ENCODE measurements around the gene CXCL17. TPM values are rescaled to one million over a fixed set of nuclear protein-coding genes. Genes with fewer than 3 reads are reported as not detected.

The CXCL17 gene
- total and polyA plus RNA-seq, 7 experiments from 2014 or later = 0.30 TPM; not detected in 6

GRCh38 chr19:42401365-42402303 lies 41.1 kb downstream of the CXCL17 start:
- Histone ChIP-seq H3K36me3 (ENCODE audit: control insufficient read depth in 2 of 3, insufficient read depth in 3 of 3, low read length in 3 of 3) (peaks cover 0 to 13% (median 0%) of the 10 kb centered on the region in 3 experiments), H3K4me3 (ENCODE audit: low read length) (peak overlapping the region; percentile 62), H3K27me3 (ENCODE audit: control insufficient read depth in 2 of 2, insufficient read depth in 2 of 2, low read length in 2 of 2) (no peaks in the 10 kb centered on the region), H3K4me1 (ENCODE audit: control insufficient read depth in 2 of 2, insufficient read depth in 2 of 2, low read length in 2 of 2) (peaks cover 12 to 13% of the 10 kb centered on the region in 2 donors), H3K27ac (ENCODE audit: low read depth, low read length) (peak overlapping the region; percentile 68), H3K9me3 (ENCODE audit: control insufficient read depth in 2 of 3, low read length in 3 of 3) (no peaks in the 10 kb centered on the region)
- intact Hi-C loops (cut with micrococcal nuclease) = loop anchor here (1.0 to 5.0 kb wide), 8 partner anchors 14 to 294 kb away; partner anchors contain the start of gene MEGF8 (in 1 of the 2)
- POLR2A ChIA-PET = interaction anchor here (1.0 to 1.2 kb wide), 2 partner anchors 19 to 22 kb away, joined by 3 to 7 read pairs; no protein-coding TSS in a partner anchor
- H3K27ac Mint-ChIP-seq = peak overlapping the region; percentile 49 to 88 (median 81)
- H3K9me3 Mint-ChIP-seq = peaks cover 0 to 1% (median 0%) of the 10 kb centered on the region in 11 donors
- peak overlapping the region; percentile 79 to 88 (median 84) for H3K4me3 Mint-ChIP-seq
- H3K4me1 Mint-ChIP-seq = peaks cover 25 to 51% (median 42%) of the 10 kb centered on the region in 7 donors
- DNase-seq = peak; percentile 46 to 72 (median 64)
- CTCF ChIA-PET = interaction anchor here (0.6 to 2.6 kb wide), 7 partner anchors 18 to 293 kb away, joined by 3 to 7 read pairs (median 4); partner anchors contain the start of gene POU2F2
- no peaks in the 10 kb centered on the region for H3K27me3 Mint-ChIP-seq
- ATAC-seq = peak; percentile 78
- H3K36me3 Mint-ChIP-seq = peaks cover 0 to 15% (median 0%) of the 10 kb centered on the region in 5 donors

GRCh38 chr19:42400404-42400803 lies 42.3 kb downstream of the CXCL17 start:
- no peak for ATAC-seq
- peaks cover 0 to 4% (median 0%) of the 10 kb centered on the region in 3 experiments for H3K36me3 ChIP-seq (ENCODE audit: control insufficient read depth in 2 of 3, insufficient read depth in 3 of 3, low read length in 3 of 3)
- DNase-seq = no peak
- Mint-ChIP-seq H3K27ac (peak overlapping the region in 5 of 9 donors; percentile 11 to 76 (median 59)), H3K9me3 (peaks cover 0 to 1% (median 0%) of the 10 kb centered on the region in 11 donors), H3K4me3 (peak overlapping the region in 6 of 10 donors; percentile 7 to 87 (median 29)), H3K4me1 (peaks cover 32 to 56% (median 48%) of the 10 kb centered on the region in 7 donors), H3K36me3 (peaks cover 0 to 13% (median 0%) of the 10 kb centered on the region in 5 donors), H3K27me3 (no peaks in the 10 kb centered on the region)
- peaks cover 13 to 16% of the 10 kb centered on the region in 2 donors for H3K4me1 ChIP-seq (ENCODE audit: control insufficient read depth in 2 of 2, insufficient read depth in 2 of 2, low read length in 2 of 2)
- H3K9me3 ChIP-seq (ENCODE audit: control insufficient read depth in 2 of 3, low read length in 3 of 3) = no peaks in the 10 kb centered on the region
- intact Hi-C loops (cut with micrococcal nuclease) = loop anchor here (5.0 kb wide), 3 partner anchors 37 to 293 kb away; no protein-coding TSS in a partner anchor
- no peak overlapping the region for H3K4me3 ChIP-seq (ENCODE audit: low read length)
- no peak overlapping the region for H3K27ac ChIP-seq (ENCODE audit: low read depth, low read length)
- POLR2A ChIA-PET = interaction anchor here (0.8 to 1.6 kb wide), 3 partner anchors 12 to 23 kb away, joined by 3 to 5 read pairs (median 4); no protein-coding TSS in a partner anchor
- no peaks in the 10 kb centered on the region for H3K27me3 ChIP-seq (ENCODE audit: control insufficient read depth in 2 of 2, insufficient read depth in 2 of 2, low read length in 2 of 2)
- CTCF ChIA-PET = interaction anchor here (0.7 to 2.6 kb wide), 13 partner anchors 16 to 292 kb away, joined by 3 to 7 read pairs (median 4); partner anchors contain the start of genes CXCL17 and POU2F2

GRCh38 chr19:42397263-42398166 lies 45.2 kb downstream of the CXCL17 start:
- H3K36me3 Mint-ChIP-seq = peaks cover 0 to 7% (median 0%) of the 10 kb centered on the region in 5 donors
- H3K36me3 ChIP-seq (ENCODE audit: control insufficient read depth in 2 of 3, insufficient read depth in 3 of 3, low read length in 3 of 3) = no peaks in the 10 kb centered on the region
- peaks cover 32 to 52% (median 48%) of the 10 kb centered on the region in 7 donors for H3K4me1 Mint-ChIP-seq
- POLR2A ChIA-PET = interaction anchor here (0.6 to 1.3 kb wide), 8 partner anchors 9 to 154 kb away, joined by 3 to 8 read pairs (median 4); no protein-coding TSS in a partner anchor
- peak overlapping the region; percentile 85 to 99 (median 91) for H3K4me3 Mint-ChIP-seq
- H3K27ac ChIP-seq (ENCODE audit: low read depth, low read length) = peak overlapping the region; percentile 70
- peak overlapping the region; percentile 93 for H3K4me3 ChIP-seq (ENCODE audit: low read length)
- no peak for ATAC-seq
- peaks cover 13 to 16% of the 10 kb centered on the region in 2 donors for H3K4me1 ChIP-seq (ENCODE audit: control insufficient read depth in 2 of 2, insufficient read depth in 2 of 2, low read length in 2 of 2)
- peaks cover 0 to 3% (median 0%) of the 10 kb centered on the region in 5 donors for H3K27me3 Mint-ChIP-seq
- DNase-seq = no peak
- intact Hi-C loops (cut with micrococcal nuclease) = loop anchor here (1.0 to 5.0 kb wide), 5 partner anchors 10 to 180 kb away; partner anchors contain the start of genes MEGF8 (in 2 of the 2) and DEDD2 (in 1 of the 2)
- CTCF ChIA-PET = no interaction called here
- peaks cover 0 to 1% (median 0%) of the 10 kb centered on the region in 11 donors for H3K9me3 Mint-ChIP-seq
- no peaks in the 10 kb centered on the region for H3K27me3 ChIP-seq (ENCODE audit: control insufficient read depth in 2 of 2, insufficient read depth in 2 of 2, low read length in 2 of 2)
- no peaks in the 10 kb centered on the region for H3K9me3 ChIP-seq (ENCODE audit: control insufficient read depth in 2 of 3, low read length in 3 of 3)
- H3K27ac Mint-ChIP-seq = peak overlapping the region; percentile 85 to 93 (median 88)

- POLR2A ChIA-PET = interaction anchor here (0.6 to 1.3 kb wide), 8 partner anchors 8 to 153 kb away, joined by 3 to 8 read pairs (median 4); no protein-coding TSS in a partner anchor
- H3K36me3 ChIP-seq (ENCODE audit: control insufficient read depth in 2 of 3, insufficient read depth in 3 of 3, low read length in 3 of 3) = no peaks in the 10 kb centered on the region
- peaks cover 29 to 49% (median 44%) of the 10 kb centered on the region in 7 donors for H3K4me1 Mint-ChIP-seq
- H3K27ac Mint-ChIP-seq = peak overlapping the region; percentile 85 to 93 (median 88)
- peak overlapping the region; percentile 85 to 99 (median 91) for H3K4me3 Mint-ChIP-seq
- intact Hi-C loops (cut with micrococcal nuclease) = loop anchor here (1.0 to 5.0 kb wide), 5 partner anchors 9 to 179 kb away; partner anchors contain the start of genes MEGF8 (in 2 of the 2) and DEDD2 (in 1 of the 2)
- no peaks in the 10 kb centered on the region for H3K9me3 ChIP-seq (ENCODE audit: control insufficient read depth in 2 of 3, low read length in 3 of 3)
- H3K9me3 Mint-ChIP-seq = peaks cover 0 to 1% (median 0%) of the 10 kb centered on the region in 11 donors
- peaks cover 0 to 3% (median 0%) of the 10 kb centered on the region in 5 donors for H3K36me3 Mint-ChIP-seq
- peaks cover 0 to 8% (median 6%) of the 10 kb centered on the region in 5 donors for H3K27me3 Mint-ChIP-seq
- DNase-seq (peak; percentile 80 to 97 (median 84)), ATAC-seq (peak; percentile 96)
- H3K27me3 ChIP-seq (ENCODE audit: control insufficient read depth in 2 of 2, insufficient read depth in 2 of 2, low read length in 2 of 2) = no peaks in the 10 kb centered on the region
- H3K4me1 ChIP-seq (ENCODE audit: control insufficient read depth in 2 of 2, insufficient read depth in 2 of 2, low read length in 2 of 2) = peaks cover 13 to 16% of the 10 kb centered on the region in 2 donors
- CTCF ChIA-PET = no interaction called here
- peak overlapping the region; percentile 70 for H3K27ac ChIP-seq (ENCODE audit: low read depth, low read length)
- peak overlapping the region; percentile 93 for H3K4me3 ChIP-seq (ENCODE audit: low read length)
Observed at GRCh38 chr19:42396381-42397262, 46.1 kb downstream of the CXCL17 start.

GRCh38 chr19:42394751-42395150 lies 48.0 kb downstream of the CXCL17 start:
- no peak for ATAC-seq
- no peak for DNase-seq
- intact Hi-C loops (cut with micrococcal nuclease) = loop anchor here (5.0 kb wide), 2 partner anchors 67 to 177 kb away; partner anchors contain the start of genes DEDD2 (in 1 of the 2) and MEGF8 (in 1 of the 2)
- Histone ChIP-seq H3K9me3 (ENCODE audit: control insufficient read depth in 2 of 3, low read length in 3 of 3) (no peaks in the 10 kb centered on the region), H3K36me3 (ENCODE audit: control insufficient read depth in 2 of 3, insufficient read depth in 3 of 3, low read length in 3 of 3) (no peaks in the 10 kb centered on the region), H3K4me1 (ENCODE audit: control insufficient read depth in 2 of 2, insufficient read depth in 2 of 2, low read length in 2 of 2) (peaks cover 8 to 11% of the 10 kb centered on the region in 2 donors), H3K27me3 (ENCODE audit: control insufficient read depth in 2 of 2, insufficient read depth in 2 of 2, low read length in 2 of 2) (no peaks in the 10 kb centered on the region), H3K4me3 (ENCODE audit: low read length) (no peak overlapping the region), H3K27ac (ENCODE audit: low read depth, low read length) (no peak overlapping the region)
- Mint-ChIP-seq H3K27me3 (peaks cover 7 to 23% (median 20%) of the 10 kb centered on the region in 5 donors), H3K36me3 (no peaks in the 10 kb centered on the region), H3K9me3 (peaks cover 0 to 3% (median 0%) of the 10 kb centered on the region in 11 donors), H3K4me1 (peaks cover 21 to 32% (median 29%) of the 10 kb centered on the region in 7 donors), H3K27ac (peak overlapping the region in 2 of 9 donors; percentile 28 to 62), H3K4me3 (peak overlapping the region in 1 of 10 donors; percentile 22)
- CTCF ChIA-PET = no interaction called here
- POLR2A ChIA-PET = no interaction called here

Measured in naive thymus-derived CD4-positive, alpha-beta T cell (primary cell).